Activated T-helper 2 cell treated with anti-CD3 and anti-CD28 coated beads, Interferon-gamma antibody, Interleukin-2, Interleukin-4, amounts not matched to agents 10 μg/mL and 5 μg/mL and 100 μg/mL, durations not matched to agents 14 hours and 24 hours and 36 hours (primary cell): ENCODE data around the gene SH3TC1. TPM values are rescaled to one million over a fixed set of nuclear protein-coding genes. Genes with fewer than 3 reads are reported as not detected.

ENCODE experiments used
- DNase-seq: peaks from one replicate; pipeline ENCODE4 v3.0.0; 2021; ENCODE audit warnings: low spot score
- H3K27ac Mint-ChIP-seq: one replicate; pipeline ENCODE4 v1.8.0; 2021; ENCODE audit warnings: mixed read lengths
- H3K27me3 Mint-ChIP-seq: one replicate; pipeline ENCODE4 v1.8.0; 2021; ENCODE audit warnings: low read depth, mixed read lengths
- H3K36me3 Mint-ChIP-seq: one replicate; pipeline ENCODE4 v1.8.0; 2021; ENCODE audit warnings: low read depth, mixed read lengths
- H3K4me1 Mint-ChIP-seq: one replicate; pipeline ENCODE4 v1.8.0; 2021; ENCODE audit warnings: low read depth, mixed read lengths
- H3K4me3 Mint-ChIP-seq: one replicate; pipeline ENCODE4 v1.8.0; 2021; ENCODE audit warnings: low read depth, mild to moderate bottlenecking, moderate library complexity, mixed read lengths
- H3K9me3 Mint-ChIP-seq: one replicate; pipeline ENCODE4 v1.8.0; 2021; ENCODE audit warnings: mixed read lengths
- intact Hi-C: fragments of 100-400 bp; cut with micrococcal nuclease; formaldehyde crosslinking; loops from one replicate; pipeline ENCODE4 v1.15.1; 2023
- total RNA-seq: library from RNA; stranded (reverse); gene quantifications from 2 replicates; pipeline ENCODE4 v1.2.3, GENCODE V29; 2022

Gene SH3TC1
- total RNA-seq, 1 donor from 2014 or later, result 14.8 TPM

GRCh38 chr4:8177956-8178355 lies 21.1 kb upstream of the SH3TC1 start:
- H3K27me3 Mint-ChIP-seq, result no peaks in the 10 kb centered on the region
- DNase-seq, result no peak
- no peaks in the 10 kb centered on the region for H3K4me1 Mint-ChIP-seq
- no peaks in the 10 kb centered on the region for H3K36me3 Mint-ChIP-seq
- no peak overlapping the region for H3K4me3 Mint-ChIP-seq
- no peaks in the 10 kb centered on the region for H3K9me3 Mint-ChIP-seq
- intact Hi-C loops, result loop anchor here (1.0 to 2.0 kb wide), 2 partner anchors 64 to 225 kb away; no protein-coding TSS in a partner anchor
- H3K27ac Mint-ChIP-seq, result no peak overlapping the region

- no peak overlapping the region for H3K4me3 Mint-ChIP-seq
- no peak for DNase-seq
Measured at GRCh38 chr4:8179074-8179473, 20.0 kb upstream of the SH3TC1 start.

DNA sequence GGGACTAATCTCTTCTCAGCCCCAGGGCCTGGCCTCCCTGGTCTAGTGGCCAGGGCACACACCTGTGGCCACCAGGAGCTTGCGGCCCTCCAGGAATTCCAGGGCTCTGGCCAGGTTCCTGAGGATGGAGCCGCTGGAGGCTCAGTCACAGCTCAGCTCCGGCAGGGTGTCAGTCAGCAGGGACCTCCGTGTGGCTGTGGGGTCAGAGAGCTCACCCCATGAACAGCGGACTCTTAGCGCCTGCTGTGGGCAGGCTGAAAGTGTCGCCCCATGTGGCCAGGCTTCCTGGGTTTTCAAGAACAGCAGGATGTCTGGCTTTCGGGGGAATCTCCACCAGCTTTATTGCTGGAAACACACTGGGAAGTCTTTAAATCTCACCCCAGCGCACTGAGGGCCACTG lies 19.3 kb upstream of the SH3TC1 start:
- Mint-ChIP-seq H3K27me3 (no peaks in the 10 kb centered on the region), H3K4me3 (no peak overlapping the region), H3K27ac (no peak overlapping the region), H3K4me1 (no peaks in the 10 kb centered on the region), H3K9me3 (no peaks in the 10 kb centered on the region), H3K36me3 (no peaks in the 10 kb centered on the region)
- intact Hi-C loops, result no loop called here
- no peak for DNase-seq

More at GRCh38 chr4:8179074-8179473, 20.0 kb upstream of the SH3TC1 start:
- Mint-ChIP-seq H3K27me3 (no peaks in the 10 kb centered on the region), H3K9me3 (no peaks in the 10 kb centered on the region), H3K27ac (no peak overlapping the region), H3K4me1 (no peaks in the 10 kb centered on the region), H3K36me3 (no peaks in the 10 kb centered on the region)
- intact Hi-C loops, result no loop called here

GRCh38 chr4:8180310-8181093 lies 18.6 kb upstream of the SH3TC1 start:
- H3K27ac Mint-ChIP-seq, result no peak overlapping the region
- no peak for DNase-seq

DNA sequence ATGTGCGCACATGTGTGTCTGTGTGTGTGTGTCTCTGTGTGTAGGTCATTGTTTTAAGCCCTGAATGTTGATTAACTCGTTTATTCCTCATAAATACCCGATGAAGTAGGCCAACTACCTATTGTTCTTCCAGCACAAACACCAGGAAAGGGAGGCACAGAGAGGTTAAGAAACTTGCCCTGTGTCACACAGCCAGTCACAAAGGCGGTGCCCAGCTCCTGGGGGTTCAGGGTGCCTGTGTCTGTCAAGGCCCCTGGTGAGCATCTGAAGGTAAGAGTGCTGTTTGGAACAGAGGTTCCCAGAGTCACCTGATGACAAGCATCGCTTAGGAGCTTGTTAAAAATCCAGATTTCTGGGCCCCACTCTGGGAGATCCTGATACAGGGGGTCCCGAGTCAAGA lies 18.0 kb upstream of the SH3TC1 start:
- DNase-seq, result no peak
- Mint-ChIP-seq H3K27ac (no peak overlapping the region), H3K36me3 (no peaks in the 10 kb centered on the region), H3K4me1 (no peaks in the 10 kb centered on the region), H3K27me3 (no peaks in the 10 kb centered on the region), H3K4me3 (no peak overlapping the region), H3K9me3 (no peaks in the 10 kb centered on the region)
- intact Hi-C loops, result no loop called here

More at GRCh38 chr4:8180310-8181093, 18.6 kb upstream of the SH3TC1 start:
- no peaks in the 10 kb centered on the region for H3K27me3 Mint-ChIP-seq
- intact Hi-C loops, result no loop called here
- H3K9me3 Mint-ChIP-seq, result no peaks in the 10 kb centered on the region
- H3K4me1 Mint-ChIP-seq, result no peaks in the 10 kb centered on the region
- H3K4me3 Mint-ChIP-seq, result no peak overlapping the region
- no peaks in the 10 kb centered on the region for H3K36me3 Mint-ChIP-seq

- no peaks in the 10 kb centered on the region for H3K36me3 Mint-ChIP-seq
- no peak overlapping the region for H3K27ac Mint-ChIP-seq
- no peaks in the 10 kb centered on the region for H3K27me3 Mint-ChIP-seq
- no peaks in the 10 kb centered on the region for H3K4me1 Mint-ChIP-seq
- no peak for DNase-seq
- no peaks in the 10 kb centered on the region for H3K9me3 Mint-ChIP-seq
- H3K4me3 Mint-ChIP-seq, result no peak overlapping the region
- intact Hi-C loops, result no loop called here
Measured at GRCh38 chr4:8181844-8182243, 17.2 kb upstream of the SH3TC1 start.

GRCh38 chr4:8182294-8182693 lies 16.8 kb upstream of the SH3TC1 start:
- Mint-ChIP-seq H3K27ac (no peak overlapping the region), H3K9me3 (no peaks in the 10 kb centered on the region), H3K4me1 (no peaks in the 10 kb centered on the region), H3K27me3 (no peaks in the 10 kb centered on the region), H3K4me3 (no peak overlapping the region), H3K36me3 (no peaks in the 10 kb centered on the region)
- intact Hi-C loops, result no loop called here
- DNase-seq, result no peak

DNA sequence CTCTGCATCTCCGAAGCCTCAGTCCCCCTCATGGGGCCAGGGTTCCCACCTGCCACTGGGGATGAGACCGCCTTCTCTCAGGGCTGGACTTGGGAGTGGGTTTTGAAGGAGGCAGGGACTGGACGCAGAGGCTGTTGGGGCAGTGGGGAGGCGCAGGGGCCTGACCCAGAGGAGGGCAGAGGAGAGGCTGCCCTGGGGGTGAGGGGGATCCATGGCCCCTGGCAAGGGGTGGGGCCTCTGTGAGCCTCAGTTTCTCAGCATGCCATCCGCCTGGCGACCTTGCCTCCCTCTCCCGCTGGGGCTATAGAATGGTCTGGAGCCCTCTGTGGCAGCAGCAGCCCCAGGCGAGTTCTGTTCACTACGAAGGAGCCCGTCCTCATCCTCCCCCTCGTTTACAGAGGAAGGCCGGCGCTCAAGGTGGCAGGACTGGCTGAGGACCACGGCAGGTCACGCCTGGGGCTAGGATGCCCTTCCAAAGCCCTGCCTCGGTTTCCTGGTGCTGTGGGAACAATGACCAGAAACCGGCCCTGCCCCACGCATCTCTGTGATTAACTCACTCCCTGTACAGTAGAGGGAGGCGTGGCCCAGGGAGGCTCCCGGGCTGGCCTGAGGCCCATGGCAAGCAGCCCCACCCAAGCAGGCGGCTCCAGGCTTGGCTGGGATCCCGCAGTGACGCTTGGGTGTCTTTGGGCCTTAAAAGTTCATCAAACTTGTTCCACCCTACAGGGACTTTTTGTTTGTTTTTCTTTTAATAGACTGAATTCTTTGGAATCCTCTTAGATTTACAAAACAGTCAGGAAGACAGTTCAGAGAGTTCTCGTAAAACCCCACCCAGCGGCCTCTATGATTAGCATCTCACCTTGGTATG lies 16.0 kb upstream of the SH3TC1 start:
- no peaks in the 10 kb centered on the region for H3K9me3 Mint-ChIP-seq
- no peak for DNase-seq

DNA sequence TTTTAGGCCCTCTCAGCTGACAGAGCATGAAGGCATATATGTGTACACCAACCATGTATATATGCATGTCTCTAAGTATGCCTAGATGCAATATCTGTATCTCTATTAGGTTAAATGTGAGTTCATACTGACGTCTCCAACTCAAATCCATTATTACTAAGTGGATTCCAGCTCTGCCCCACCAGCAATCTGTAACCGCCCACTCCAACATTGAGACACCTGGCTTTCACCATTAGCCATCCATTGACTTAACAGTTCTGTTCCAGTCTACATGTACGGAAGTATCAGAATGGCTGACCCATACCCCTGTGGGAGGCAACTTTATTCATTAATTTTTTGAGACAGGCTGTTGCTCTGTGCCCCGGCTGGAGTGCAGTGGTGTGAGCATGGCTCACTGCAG lies 15.0 kb upstream of the SH3TC1 start:
- H3K4me3 Mint-ChIP-seq, result no peak overlapping the region

More for the DNA sequence above, 16.0 kb upstream of the SH3TC1 start:
- intact Hi-C loops, result no loop called here
- no peaks in the 10 kb centered on the region for H3K27me3 Mint-ChIP-seq
- H3K4me1 Mint-ChIP-seq, result no peaks in the 10 kb centered on the region
- no peak overlapping the region for H3K4me3 Mint-ChIP-seq
- no peak overlapping the region for H3K27ac Mint-ChIP-seq
- H3K36me3 Mint-ChIP-seq, result no peaks in the 10 kb centered on the region

GRCh38 chr4:8185295-8185694 lies 13.8 kb upstream of the SH3TC1 start:
- no peak for DNase-seq
- no peak overlapping the region for H3K4me3 Mint-ChIP-seq
- intact Hi-C loops, result no loop called here
- H3K36me3 Mint-ChIP-seq, result no peaks in the 10 kb centered on the region
- H3K9me3 Mint-ChIP-seq, result no peaks in the 10 kb centered on the region
- no peak overlapping the region for H3K27ac Mint-ChIP-seq
- no peaks in the 10 kb centered on the region for H3K27me3 Mint-ChIP-seq
- no peaks in the 10 kb centered on the region for H3K4me1 Mint-ChIP-seq

More for the DNA sequence above, 15.0 kb upstream of the SH3TC1 start:
- no peaks in the 10 kb centered on the region for H3K27me3 Mint-ChIP-seq
- no peak for DNase-seq
- no peaks in the 10 kb centered on the region for H3K4me1 Mint-ChIP-seq
- H3K27ac Mint-ChIP-seq, result no peak overlapping the region
- intact Hi-C loops, result no loop called here
- no peaks in the 10 kb centered on the region for H3K9me3 Mint-ChIP-seq
- H3K36me3 Mint-ChIP-seq, result no peaks in the 10 kb centered on the region

DNA sequence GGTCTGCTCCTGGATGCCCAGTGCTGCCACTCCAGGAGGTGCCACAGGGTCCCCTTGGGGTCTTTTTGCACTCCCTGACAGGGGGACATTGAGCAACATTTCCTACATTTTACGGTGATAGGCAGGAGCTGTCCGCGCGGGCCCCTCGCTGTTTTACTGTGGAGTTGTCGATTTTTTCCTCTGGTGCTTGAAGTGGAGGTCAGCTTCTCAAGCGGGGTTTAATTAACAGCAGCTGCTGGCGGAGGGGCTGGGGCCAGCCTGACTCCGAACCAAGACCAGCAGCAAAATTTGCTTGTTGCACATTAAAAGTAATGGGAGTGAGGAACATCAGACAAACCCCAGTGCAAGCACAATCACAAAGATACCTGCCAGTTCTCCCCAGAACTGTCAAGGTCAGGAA lies 13.2 kb upstream of the SH3TC1 start:
- intact Hi-C loops, result no loop called here

GRCh38 chr4:8188085-8188484 lies 11.0 kb upstream of the SH3TC1 start:
- Mint-ChIP-seq H3K4me1 (no peaks in the 10 kb centered on the region), H3K27me3 (no peaks in the 10 kb centered on the region), H3K36me3 (no peaks in the 10 kb centered on the region), H3K27ac (no peak overlapping the region), H3K9me3 (no peaks in the 10 kb centered on the region), H3K4me3 (no peak overlapping the region)
- intact Hi-C loops, result no loop called here
- DNase-seq, result no peak

More for the DNA sequence above, 13.2 kb upstream of the SH3TC1 start:
- Mint-ChIP-seq H3K36me3 (no peaks in the 10 kb centered on the region), H3K27me3 (no peaks in the 10 kb centered on the region), H3K27ac (no peak overlapping the region), H3K9me3 (no peaks in the 10 kb centered on the region), H3K4me3 (no peak overlapping the region), H3K4me1 (no peaks in the 10 kb centered on the region)
- DNase-seq, result no peak
